Measurements from ENCODE around the gene CD63.

- TF ChIP-seq POLR2A (IDR thresholded peaks at IDR 0.05) (no peak), CTCF (IDR thresholded peaks at IDR 0.05) (no peak)
Measured at GRCh38 chr12:55755246-55755645, 26.4 kb upstream of the CD63 start.

Data from thyroid gland (tissue), 4 donors.